Tibial nerve (tissue), 4 donors: ENCODE measurements around the gene G6PD. TPM values are rescaled to one million over a fixed set of nuclear protein-coding genes. Genes with fewer than 3 reads are reported as not detected.
A peak's percentile ranks its signal among the peaks of the same experiment; 100 is the strongest.

Experiments used
- DNase-seq, 2 donors: peaks; one replicate each; pipeline ENCODE4 v3.0.0-alpha.2; 2019; ENCODE audit warnings: low spot score in 2 of 2
- H3K27ac ChIP-seq, 4 donors: fragments of 200-600 bp; sonication (generic) in 3 of 4; one replicate each; pipeline ENCODE4 v1.5.1; 2017 to 2019; ENCODE audit warnings: mild to moderate bottlenecking in 1 of 4
- H3K27me3 ChIP-seq, 2 donors: fragments of 200-600 bp; sonication (generic) in 1 of 2; one replicate each; pipeline versions ENCODE4 v1.5.1 to v1.6.0; 2017 to 2019
- H3K36me3 ChIP-seq, 3 donors: fragments of 200-600 bp; sonication (generic); one replicate each; pipeline ENCODE4 v1.5.1; 2018 to 2019
- H3K4me1 ChIP-seq, 4 donors: fragments of 200-600 bp; sonication (generic) in 3 of 4; one replicate each; pipeline ENCODE4 v1.5.1; 2017 to 2019
- H3K4me3 ChIP-seq, 4 donors: fragments of 200-600 bp; sonication (generic) in 3 of 4; one replicate each; pipeline ENCODE4 v1.5.1; 2017 to 2019; ENCODE audit warnings: mild to moderate bottlenecking in 1 of 4, moderate library complexity in 1 of 4
- H3K9me3 ChIP-seq, 4 donors: fragments of 200-600 bp; sonication (generic) in 3 of 4; one replicate each; pipeline ENCODE4 v1.5.1; 2017 to 2019
- CTCF ChIP-seq, 5 experiments: fragments of 200-600 bp in 3 of 5; fragments of 450-650 bp in 2 of 5; sonication (generic) in 3 of 5; IDR thresholded peaks; one replicate each; pipeline ENCODE4 v1.5.1; 2016 to 2019; ENCODE audit warnings: antibody characterized with exemption in 5 of 5, mild to moderate bottlenecking in 3 of 5, moderate library complexity in 2 of 5
- EP300 ChIP-seq, 2 donors: sonication (generic); formaldehyde crosslinking; IDR thresholded peaks; one replicate each; pipeline ENCODE4 v1.6.1; 2017; ENCODE audit warnings: antibody characterized with exemption in 2 of 2, mild to moderate bottlenecking in 1 of 2
- POLR2A ChIP-seq, 2 donors: fragments of 450-650 bp; IDR thresholded peaks; one replicate each; pipeline ENCODE4 v1.6.1; 2017; ENCODE audit warnings: antibody characterized with exemption in 2 of 2, mild to moderate bottlenecking in 2 of 2, moderate library complexity in 2 of 2
- WGBS, 2 donors: methylation state at CpG; one replicate each; pipeline ENCODE4 v1.1.5; 2018; 5-methylcytosine and 5-hydroxymethylcytosine counted together
- total RNA-seq, 4 donors: library from RNA; depleted of rRNA; stranded (reverse); fragments of >200 nt; gene quantifications; one replicate each; pipeline ENCODE4 v1.1.0, GENCODE V29; 2016

G6PD gene
- total RNA-seq, 4 donors from 2014 or later, result 30.6 to 89.7 (median 41.8) TPM

GRCh38 chrX:154548028-154548316, 1.3 kb upstream of the G6PD start:
- no peak for DNase-seq
- Histone ChIP-seq H3K27ac (peak overlapping the region in 3 of 4 donors; percentile 83 to 90 (median 84)), H3K9me3 (no peaks in the 10 kb centered on the region), H3K4me1 (peaks cover 0 to 35% (median 8%) of the 10 kb centered on the region in 4 donors), H3K4me3 (peak overlapping the region; percentile 54 to 72 (median 70)), H3K36me3 (peaks cover 0 to 3% (median 0%) of the 10 kb centered on the region in 3 donors), H3K27me3 (no peaks in the 10 kb centered on the region)
- no peak for TF ChIP-seq CTCF (IDR thresholded peaks at IDR 0.05)
- no peak for TF ChIP-seq EP300 (IDR thresholded peaks at IDR 0.05)
- TF ChIP-seq POLR2A (IDR thresholded peaks at IDR 0.05), result no peak
- WGBS, 2 donors, result 1 to 47% methylated on average over 9 of the region's 9 CpGs

- Histone ChIP-seq H3K4me3 (peak within 1 kb of the TSS; percentile 54 to 72 (median 70)), H3K9me3 (no peaks in the 10 kb centered on the region), H3K27me3 (no peaks in the 10 kb centered on the region), H3K27ac (peak within 1 kb of the TSS; percentile 73 to 90 (median 84)), H3K4me1 (peaks cover 0 to 40% (median 8%) of the 10 kb centered on the region in 4 donors), H3K36me3 (no peaks in the 10 kb centered on the region)
- 0 to 41% methylated on average over 25 to 32 of the region's 69 CpGs for WGBS, 2 donors
- TF ChIP-seq POLR2A (IDR thresholded peaks at IDR 0.05) (peak in 1 of 2 donors; percentile 28), EP300 (IDR thresholded peaks at IDR 0.05) (peak in 1 of 2 donors; percentile 66), CTCF (IDR thresholded peaks at IDR 0.05) (no peak)
- DNase-seq, result peak; percentile 81 to 88
Observed at GRCh38 chrX:154547245-154548027, 790 bp upstream of the G6PD start, which contains the start of gene IKBKG. Gene IKBKG, plus strand, starts transcription at chrX:154547620. Its CDS starts 4,383 bp downstream, at chrX:154552003.

- no peaks in the 10 kb centered on the region for H3K27me3 ChIP-seq
- H3K27ac ChIP-seq, result no peak overlapping the region
- H3K36me3 ChIP-seq, result no peaks in the 10 kb centered on the region
- peak overlapping the region in 3 of 4 donors; percentile 54 to 72 (median 68) for H3K4me3 ChIP-seq
- 89 to 93% methylated on average over 10 to 17 of the region's 17 CpGs for WGBS, 2 donors
- H3K4me1 ChIP-seq, result peaks cover 0 to 57% (median 10%) of the 10 kb centered on the region in 4 donors
- H3K9me3 ChIP-seq, result no peaks in the 10 kb centered on the region
- no peak for DNase-seq
- TF ChIP-seq CTCF (IDR thresholded peaks at IDR 0.05) (no peak), POLR2A (IDR thresholded peaks at IDR 0.05) (no peak), EP300 (IDR thresholded peaks at IDR 0.05) (no peak)
Observed at GRCh38 chrX:154545673-154546274, 872 bp downstream of the G6PD start.

- DNase-seq, result no peak
- Histone ChIP-seq H3K36me3 (no peaks in the 10 kb centered on the region), H3K4me1 (peaks cover 0 to 42% (median 6%) of the 10 kb centered on the region in 4 donors), H3K4me3 (peak overlapping the region in 1 of 4 donors; percentile 12), H3K27me3 (no peaks in the 10 kb centered on the region), H3K9me3 (no peaks in the 10 kb centered on the region), H3K27ac (peak overlapping the region; percentile 45 to 88 (median 77))
- TF ChIP-seq EP300 (IDR thresholded peaks at IDR 0.05) (peak in 1 of 2 donors; percentile 27), POLR2A (IDR thresholded peaks at IDR 0.05) (no peak)
- 73 to 75% methylated on average over 19 to 20 of the region's 20 CpGs for WGBS, 2 donors
Observed at GRCh38 chrX:154542723-154543424, 3.8 kb downstream of the G6PD start.

GRCh38 chrX:154541896-154542722, 4.5 kb downstream of the G6PD start:
- Histone ChIP-seq H3K27me3 (no peaks in the 10 kb centered on the region), H3K36me3 (no peaks in the 10 kb centered on the region), H3K4me1 (peaks cover 0 to 42% (median 6%) of the 10 kb centered on the region in 4 donors), H3K9me3 (no peaks in the 10 kb centered on the region), H3K27ac (peak overlapping the region; percentile 45 to 88 (median 77)), H3K4me3 (peak overlapping the region in 1 of 4 donors; percentile 12)
- TF ChIP-seq POLR2A (IDR thresholded peaks at IDR 0.05), result no peak
- TF ChIP-seq EP300 (IDR thresholded peaks at IDR 0.05), result no peak
- TF ChIP-seq CTCF (IDR thresholded peaks at IDR 0.05), result no peak
- 41 to 60% methylated on average over 8 to 12 of the region's 12 CpGs for WGBS, 2 donors
- peak; percentile 70 to 75 for DNase-seq
